HG02678 (cell line): Measurements from ENCODE around the gene ATP8A1.
A peak's percentile ranks its signal among the peaks of the same experiment; 100 is the strongest.
"Not testable (repeated sequence)": the region's sequence is repeated elsewhere in the genome, so short reads cannot be mapped to it uniquely, and the experiment has no call there.

Source experiments
- ATAC-seq: cut with Tn5 transposase; IDR thresholded peaks from one replicate; pipeline ENCODE4 v1.9.1; 2021; ENCODE audit warnings: mild to moderate bottlenecking, moderate library complexity; ENCODE audit not compliant: unreplicated experiment

The ATP8A1 gene

DNA sequence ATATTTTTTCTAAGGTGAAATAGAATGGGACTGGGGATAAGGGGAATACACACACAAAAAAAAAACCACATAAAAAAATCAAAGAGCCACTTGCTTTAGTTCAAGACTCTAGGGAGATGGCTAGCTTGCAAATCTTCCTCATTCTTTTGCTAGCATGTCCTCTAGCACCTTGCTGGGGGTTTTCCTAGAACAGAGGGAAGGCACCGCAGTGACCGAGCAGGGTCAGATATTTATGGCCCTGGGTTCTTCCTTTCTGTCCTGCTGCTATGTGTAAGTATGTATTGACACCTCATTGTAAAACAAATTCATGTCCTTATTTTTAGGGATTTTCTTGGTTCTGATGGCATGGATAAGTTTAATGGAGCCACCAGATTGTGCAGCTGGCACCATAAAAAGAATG, 178.4 kb downstream of the ATP8A1 start:
- peak; percentile 80 for ATAC-seq

- no peak for ATAC-seq
Measured at GRCh38 chr4:42474406-42474805, 182.5 kb downstream of the ATP8A1 start.

DNA sequence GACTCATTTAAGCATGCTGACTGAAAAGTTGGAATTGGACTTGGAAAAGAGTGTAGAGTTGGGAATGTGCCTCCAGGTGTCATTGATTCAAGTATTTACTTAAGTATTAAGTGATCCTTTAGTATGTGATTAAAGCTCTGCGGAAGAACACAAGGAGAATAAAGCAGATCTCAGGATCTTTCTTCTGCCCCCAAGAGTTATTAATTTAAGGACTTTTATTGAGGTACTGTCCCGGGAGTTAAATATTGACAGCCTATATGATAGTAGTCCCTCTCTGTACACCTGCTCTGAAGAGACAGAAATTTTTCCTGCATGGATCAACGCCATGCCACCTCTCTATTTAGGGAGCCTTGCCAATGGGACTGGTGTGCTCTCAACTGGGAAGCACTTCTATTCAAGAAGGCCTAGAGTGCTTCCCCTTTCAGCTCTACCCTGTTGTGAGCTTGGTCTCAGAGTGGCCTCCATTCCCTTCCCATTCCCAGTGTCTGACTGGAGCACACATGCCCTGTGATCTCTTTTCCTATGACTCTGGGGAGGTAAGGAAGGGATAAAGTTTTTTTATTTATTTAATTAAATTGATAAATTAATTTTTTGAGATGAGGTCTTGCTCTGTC, 183.7 kb downstream of the ATP8A1 start:
- no peak for ATAC-seq

- no peak for ATAC-seq
Measured at GRCh38 chr4:42471896-42472295, 185.0 kb downstream of the ATP8A1 start.

GRCh38 chr4:42470023-42470422, 186.9 kb downstream of the ATP8A1 start:
- no peak for ATAC-seq

GRCh38 chr4:42467777-42468176, 189.1 kb downstream of the ATP8A1 start:
- ATAC-seq: not testable (repeated sequence)

DNA sequence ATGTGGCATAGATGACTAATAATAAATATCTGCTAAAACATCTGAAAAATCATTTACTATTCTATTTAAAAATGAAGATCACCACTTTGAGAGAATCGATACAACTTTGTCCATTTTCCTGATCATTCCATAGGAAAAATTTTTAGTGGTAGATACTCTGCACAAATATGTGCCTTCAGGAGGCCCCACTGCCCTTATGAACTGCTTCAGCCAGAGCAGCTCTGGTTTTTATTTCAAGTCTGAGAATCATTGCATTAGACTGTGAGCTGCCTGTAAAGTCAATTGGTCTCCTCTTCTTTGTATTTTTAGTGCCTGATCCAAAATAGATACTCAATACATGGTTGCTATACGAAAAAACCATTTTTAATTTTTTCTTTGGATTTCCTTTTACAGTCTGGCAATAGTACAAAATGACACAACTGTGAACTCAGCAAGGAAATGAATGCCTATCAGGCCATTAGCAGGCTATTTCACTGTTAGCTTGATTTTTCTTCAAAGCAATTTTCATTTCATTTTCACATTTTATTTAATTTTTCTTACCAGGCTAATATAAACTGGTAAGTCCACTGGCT, 190.5 kb downstream of the ATP8A1 start:
- ATAC-seq: no peak

DNA sequence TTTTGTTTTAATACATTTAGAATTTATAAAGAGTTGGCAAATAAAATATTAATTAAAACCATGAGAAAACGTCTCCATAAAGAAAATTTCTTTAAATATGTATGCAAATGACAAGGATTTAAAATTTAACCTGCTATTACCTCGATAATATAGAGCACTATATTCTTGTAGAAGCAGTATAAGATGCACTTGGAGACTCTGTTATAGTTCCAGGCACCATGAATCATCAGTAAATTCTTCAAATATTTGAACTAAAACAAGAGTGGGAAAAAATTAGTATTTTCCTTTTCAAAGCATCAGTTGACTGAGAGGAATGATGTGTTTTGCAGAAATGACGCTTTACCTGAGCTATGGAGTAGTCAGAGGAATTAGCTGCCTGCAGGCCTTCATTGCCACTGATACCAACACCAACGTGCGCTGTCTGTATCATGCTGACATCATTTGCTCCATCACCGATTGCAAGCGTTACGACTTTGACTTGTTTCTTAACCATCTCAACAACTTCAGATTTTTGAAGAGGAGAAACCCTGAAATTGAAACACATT, 192.3 kb downstream of the ATP8A1 start:
- no peak for ATAC-seq

GRCh38 chr4:42461216-42461615, 195.7 kb downstream of the ATP8A1 start:
- not testable (repeated sequence) for ATAC-seq

GRCh38 chr4:42460043-42460442, 196.9 kb downstream of the ATP8A1 start:
- peak; percentile 99 for ATAC-seq

GRCh38 chr4:42458657-42459056, 198.2 kb downstream of the ATP8A1 start:
- ATAC-seq: no peak

GRCh38 chr4:42454755-42455420, 202.0 kb downstream of the ATP8A1 start:
- ATAC-seq: no peak

DNA sequence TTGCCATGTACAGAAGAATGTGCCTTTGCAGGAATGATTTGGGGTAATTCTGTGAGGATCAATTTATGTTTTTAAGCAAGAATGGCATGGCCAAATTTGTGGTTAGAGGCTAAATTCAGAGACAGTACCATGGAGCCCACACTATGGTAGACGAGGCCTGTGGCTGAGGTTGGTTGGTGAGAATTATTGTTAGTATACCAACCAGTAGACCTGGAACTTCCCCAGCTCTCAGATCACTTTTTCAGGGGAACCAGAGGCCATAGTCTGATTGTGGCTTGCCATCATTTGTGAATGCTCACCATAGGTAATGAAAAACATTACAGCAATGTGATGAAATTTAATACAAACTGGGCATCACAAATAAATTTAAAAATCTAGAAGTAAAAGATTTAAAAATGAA, 203.3 kb downstream of the ATP8A1 start:
- peak; percentile 86 for ATAC-seq

DNA sequence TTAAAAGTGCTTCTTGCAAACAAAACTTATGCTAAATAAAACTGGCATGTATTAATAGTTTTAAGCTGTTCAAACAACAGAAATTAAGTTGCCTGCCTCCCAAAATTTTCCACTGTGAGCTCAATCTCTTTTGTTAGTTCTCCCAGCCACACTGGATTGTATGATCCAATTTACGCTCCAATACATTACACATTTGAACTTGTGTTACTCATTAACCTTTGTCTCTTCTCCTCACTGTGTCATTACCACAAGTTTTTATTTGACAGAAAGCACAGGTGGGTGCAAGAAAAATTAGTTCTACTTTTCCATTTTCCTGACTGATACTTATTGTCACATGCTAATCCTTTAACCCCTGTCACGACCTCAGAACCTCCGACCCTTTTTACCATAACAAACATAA, 204.1 kb downstream of the ATP8A1 start:
- peak; percentile 47 for ATAC-seq

DNA sequence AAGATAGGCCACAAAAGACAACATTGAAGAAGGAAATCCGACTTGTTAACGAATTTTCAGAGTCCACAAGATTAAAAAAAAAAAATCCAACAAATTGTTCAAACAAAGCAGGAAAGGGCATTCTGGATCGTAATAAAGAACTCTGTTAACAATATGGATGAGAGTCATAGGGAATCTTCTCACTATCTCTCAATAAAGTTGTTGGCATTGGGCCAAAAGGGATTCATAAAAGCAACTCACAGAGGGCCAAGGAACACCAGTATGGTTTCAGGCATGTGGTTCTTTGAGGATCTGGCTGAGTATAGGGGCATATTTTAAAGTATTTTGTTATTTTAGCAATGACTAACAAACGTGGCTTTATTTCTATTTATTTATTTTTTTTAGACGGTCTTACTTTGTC, 210.1 kb downstream of the ATP8A1 start:
- ATAC-seq: no peak

- ATAC-seq: no peak
Measured at GRCh38 chr4:42445038-42445437, 211.9 kb downstream of the ATP8A1 start.

DNA sequence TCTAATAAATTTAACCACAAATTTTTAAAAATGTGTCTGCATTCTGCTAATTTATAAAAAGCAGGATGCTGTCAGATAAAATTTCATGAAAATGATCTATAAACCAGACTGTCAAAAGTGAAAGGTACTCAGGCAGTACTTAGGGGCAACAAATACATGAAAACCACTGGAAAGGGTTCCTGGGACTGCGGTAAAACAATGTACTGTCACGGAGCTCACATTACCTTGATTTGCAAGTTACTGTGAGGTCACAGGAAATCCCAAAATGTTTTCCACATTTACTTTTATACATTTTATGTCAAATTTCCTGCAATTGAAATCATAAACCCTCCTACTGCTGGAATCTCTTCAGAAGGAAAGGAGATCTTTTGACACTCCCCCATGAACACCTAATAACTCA, 214.3 kb downstream of the ATP8A1 start:
- no peak for ATAC-seq

DNA sequence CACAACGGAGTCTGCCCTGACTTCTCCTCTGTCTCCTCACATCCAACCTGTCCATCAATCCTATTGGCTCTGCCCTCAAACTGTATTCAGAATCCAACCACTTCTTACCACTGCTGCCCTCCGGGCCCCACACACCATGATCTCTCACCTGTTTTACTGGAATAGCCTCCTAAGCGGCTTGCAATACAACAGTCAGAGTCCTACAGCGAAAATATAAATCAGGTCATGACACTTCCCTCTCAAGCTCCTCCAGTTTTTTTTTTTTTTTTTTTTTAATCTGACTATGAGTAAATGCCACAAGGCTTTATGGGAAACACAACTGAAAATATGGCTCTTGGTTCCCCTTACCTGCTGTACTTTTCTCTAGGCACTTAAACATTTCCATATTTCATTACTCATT, 216.8 kb downstream of the ATP8A1 start:
- no peak for ATAC-seq

- no peak for ATAC-seq
Measured at GRCh38 chr4:42436928-42437565, 219.9 kb downstream of the ATP8A1 start.

DNA sequence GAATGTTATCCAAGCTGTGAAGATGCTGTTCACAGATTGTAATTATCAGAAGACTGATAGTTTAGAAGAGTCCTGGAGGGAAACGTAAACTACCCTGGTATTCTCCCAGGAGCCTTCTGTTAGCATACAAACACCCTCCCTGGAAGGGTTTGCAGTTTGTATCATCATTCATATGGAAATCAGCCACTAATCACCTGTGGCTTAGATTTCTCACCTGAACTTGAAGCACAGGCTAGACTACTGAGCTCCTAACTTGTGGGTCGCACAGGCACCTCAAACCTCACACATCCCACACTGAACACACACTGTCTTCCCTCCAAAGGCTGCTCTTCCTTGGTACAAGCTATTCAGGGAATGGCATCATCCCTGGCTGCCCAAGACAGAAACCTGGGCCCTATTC, 228.9 kb downstream of the ATP8A1 start:
- ATAC-seq: no peak

DNA sequence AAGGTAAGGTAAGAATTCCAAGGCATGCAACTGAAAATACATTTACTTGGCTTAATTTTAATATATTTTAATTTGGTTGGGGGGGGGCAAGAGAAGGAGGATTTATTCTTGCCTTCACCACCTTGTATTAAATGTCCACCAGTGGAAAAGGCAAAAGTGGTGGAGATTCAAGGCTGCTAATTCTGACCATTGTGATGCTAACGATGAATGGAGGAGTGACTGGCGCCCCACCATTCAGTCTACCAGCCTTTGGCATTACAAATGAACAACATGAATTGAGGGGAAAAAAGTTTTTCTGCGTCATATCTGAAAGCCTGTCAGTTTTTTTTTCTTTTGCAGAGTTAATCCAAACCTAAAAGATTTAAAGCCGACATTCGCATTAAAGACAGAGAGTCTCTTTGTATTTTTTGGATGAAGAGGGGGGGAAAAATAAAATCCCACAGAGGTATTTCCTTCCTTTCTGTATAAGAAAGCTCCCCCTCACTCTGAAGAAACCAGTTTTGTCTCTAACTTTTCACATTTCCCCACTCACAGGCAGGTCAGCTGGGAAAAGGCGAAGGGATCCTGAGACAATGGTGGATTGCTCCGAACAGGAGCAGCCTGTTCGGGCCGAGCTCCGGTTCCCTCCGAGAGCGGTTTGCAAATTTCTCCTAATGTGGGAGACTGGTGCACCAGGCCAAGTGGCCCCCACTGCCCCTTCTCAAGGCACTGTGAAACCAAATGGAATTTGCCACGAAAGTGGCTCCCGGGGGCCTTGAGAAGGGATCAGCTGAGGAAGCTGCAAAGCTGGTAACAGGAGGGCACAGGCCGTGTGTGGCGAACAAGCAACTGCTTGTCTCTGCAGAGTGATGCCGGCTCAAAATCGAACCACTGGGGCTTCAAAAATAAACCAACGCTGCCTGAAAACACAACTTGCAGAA, 231.5 kb downstream of the ATP8A1 start:
- no peak for ATAC-seq
